ENCODE results near the gene CAMTA1. TPM values are rescaled to one million over a fixed set of nuclear protein-coding genes. Genes with fewer than 3 reads are reported as not detected.

CAMTA1 gene
- total and polyA plus RNA-seq, 2 experiments from 2014 or later: 213 to 341 TPM

GRCh38 chr1:7209336-7209735 is 424.1 kb downstream of the CAMTA1 start:
- Histone ChIP-seq H3K36me3 (no peaks in the 10 kb centered on the region), H3K27me3 (peaks cover 13% of the 10 kb centered on the region), H3K4me1 (ENCODE audit: low read depth) (no peaks in the 10 kb centered on the region), H3K27ac (no peak overlapping the region), H3K9me3 (ENCODE audit: low read depth) (no peaks in the 10 kb centered on the region), H3K4me3 (no peak overlapping the region)
- no peak for TF ChIP-seq CTCF (IDR thresholded peaks at IDR 0.05; ENCODE audit: low read depth, low read length)
- DNase-seq (ENCODE audit: low read depth in 1 of 2, low spot score in 1 of 2): peak in 1 of 2 donors; percentile 23

GRCh38 chr1:7218210-7218832 is 433.1 kb downstream of the CAMTA1 start:
- Histone ChIP-seq H3K27ac (no peak overlapping the region), H3K4me1 (ENCODE audit: low read depth) (no peaks in the 10 kb centered on the region), H3K36me3 (no peaks in the 10 kb centered on the region), H3K27me3 (no peaks in the 10 kb centered on the region), H3K9me3 (ENCODE audit: low read depth) (no peaks in the 10 kb centered on the region), H3K4me3 (no peak overlapping the region)
- peak; percentile 50 to 60 for DNase-seq (ENCODE audit: low read depth in 1 of 2, low spot score in 1 of 2)
- TF ChIP-seq CTCF (IDR thresholded peaks at IDR 0.05; ENCODE audit: low read depth, low read length): peak; percentile 70

- Histone ChIP-seq H3K9me3 (ENCODE audit: low read depth) (no peaks in the 10 kb centered on the region), H3K36me3 (no peaks in the 10 kb centered on the region), H3K27me3 (no peaks in the 10 kb centered on the region), H3K4me1 (ENCODE audit: low read depth) (no peaks in the 10 kb centered on the region), H3K27ac (no peak overlapping the region), H3K4me3 (no peak overlapping the region)
- no peak for DNase-seq (ENCODE audit: low read depth in 1 of 2, low spot score in 1 of 2)
- TF ChIP-seq CTCF (IDR thresholded peaks at IDR 0.05; ENCODE audit: low read depth, low read length): no peak
Measured at GRCh38 chr1:7219031-7219430, 433.8 kb downstream of the CAMTA1 start.

- TF ChIP-seq CTCF (IDR thresholded peaks at IDR 0.05; ENCODE audit: low read depth, low read length): no peak
- DNase-seq (ENCODE audit: low read depth in 1 of 2, low spot score in 1 of 2): no peak
- no peak overlapping the region for H3K4me3 ChIP-seq
- H3K4me1 ChIP-seq (ENCODE audit: low read depth): no peaks in the 10 kb centered on the region
- no peaks in the 10 kb centered on the region for H3K36me3 ChIP-seq
- no peaks in the 10 kb centered on the region for H3K27me3 ChIP-seq
- no peaks in the 10 kb centered on the region for H3K9me3 ChIP-seq (ENCODE audit: low read depth)
- no peak overlapping the region for H3K27ac ChIP-seq
Measured at GRCh38 chr1:7220007-7220406, 434.8 kb downstream of the CAMTA1 start.

- Histone ChIP-seq H3K27ac (no peak overlapping the region), H3K36me3 (no peaks in the 10 kb centered on the region), H3K4me3 (no peak overlapping the region), H3K4me1 (ENCODE audit: low read depth) (no peaks in the 10 kb centered on the region), H3K9me3 (ENCODE audit: low read depth) (no peaks in the 10 kb centered on the region), H3K27me3 (no peaks in the 10 kb centered on the region)
- no peak for TF ChIP-seq CTCF (IDR thresholded peaks at IDR 0.05; ENCODE audit: low read depth, low read length)
- DNase-seq (ENCODE audit: low read depth in 1 of 2, low spot score in 1 of 2): no peak
Measured at GRCh38 chr1:7220712-7221252, 435.5 kb downstream of the CAMTA1 start.

Measured in cardiac muscle cell (in vitro differentiated cells and primary cell).